Superior temporal gyrus (tissue), 1 donor: ENCODE measurements around the gene RAB3IL1.
"Not testable (repeated sequence)": the region's sequence is repeated elsewhere in the genome, so short reads cannot be mapped to it uniquely, and the experiment has no call there.

Experiments used
- DNase-seq: peaks from one replicate; pipeline ENCODE4 v3.0.0-alpha.2; 2016; ENCODE audit errors: extremely low spot score

RAB3IL1 gene

DNA sequence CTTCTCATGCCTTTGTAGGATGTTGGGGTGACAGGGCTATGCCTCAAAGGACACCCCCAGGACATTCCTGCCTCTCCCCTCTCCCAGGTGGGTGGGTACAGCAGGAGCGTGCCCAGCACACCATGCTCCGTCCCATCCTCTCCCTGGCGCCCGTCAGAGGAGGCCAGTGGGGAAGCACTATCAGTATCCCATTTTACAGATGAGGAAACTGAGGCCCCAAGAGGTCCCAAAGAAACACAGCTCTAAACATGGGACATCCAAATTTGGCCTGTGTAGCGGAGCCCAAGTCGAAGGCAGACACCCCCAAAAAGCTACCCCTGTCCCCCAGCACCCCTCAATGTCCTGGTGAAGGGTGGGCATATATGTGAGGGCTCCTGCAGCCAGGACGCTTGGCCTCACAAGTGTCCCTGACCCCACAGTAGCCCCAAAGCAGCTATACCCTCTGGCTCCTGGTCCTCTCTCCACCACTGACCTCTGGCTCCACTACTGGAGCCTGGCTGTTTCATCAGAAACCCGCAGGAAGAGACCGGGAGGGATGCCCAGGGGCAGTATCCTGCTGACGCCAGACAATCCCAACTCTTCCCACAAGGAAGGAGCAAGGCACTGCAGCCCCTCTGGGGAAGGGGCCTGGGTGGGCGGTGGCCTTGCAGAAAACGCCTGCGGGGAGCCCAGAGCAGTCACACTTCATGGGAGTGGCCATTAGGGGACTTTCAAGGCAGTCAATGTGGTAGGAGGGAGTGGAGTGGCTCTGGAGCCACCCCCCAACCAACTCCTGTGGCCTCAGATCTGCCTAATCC, 31.4 kb downstream of the RAB3IL1 start:
- no peak for DNase-seq

DNA sequence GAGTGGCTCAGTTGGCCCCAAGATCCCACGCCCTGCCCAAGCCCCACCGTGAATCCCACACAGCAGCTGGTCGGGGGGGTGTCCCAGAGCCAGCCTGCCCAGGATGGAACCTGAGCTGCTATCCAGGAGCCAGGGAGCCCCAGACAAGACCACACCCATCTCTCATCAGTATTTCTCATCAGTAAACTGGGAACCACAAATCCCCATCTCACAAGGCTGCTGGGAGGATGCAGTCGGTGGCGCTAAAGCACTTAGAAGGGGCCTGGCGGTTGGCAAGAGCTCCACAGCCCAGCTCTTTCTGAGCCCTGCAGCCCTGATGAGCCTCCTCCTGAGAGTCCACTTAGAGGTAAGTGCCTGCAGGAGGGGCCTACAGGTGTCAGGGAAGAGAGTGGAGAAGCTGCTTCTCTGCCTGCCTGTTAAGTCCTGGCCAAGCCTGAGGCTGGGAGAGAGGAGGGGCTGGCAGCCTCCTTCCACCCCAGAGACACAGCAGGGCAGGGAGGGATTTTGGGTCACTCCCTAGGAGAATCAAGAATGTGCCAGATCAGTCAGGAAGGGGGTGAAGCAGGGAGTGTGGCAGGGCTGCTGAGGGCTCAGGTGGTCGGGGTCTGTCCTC, 32.1 kb downstream of the RAB3IL1 start:
- DNase-seq, result no peak

DNA sequence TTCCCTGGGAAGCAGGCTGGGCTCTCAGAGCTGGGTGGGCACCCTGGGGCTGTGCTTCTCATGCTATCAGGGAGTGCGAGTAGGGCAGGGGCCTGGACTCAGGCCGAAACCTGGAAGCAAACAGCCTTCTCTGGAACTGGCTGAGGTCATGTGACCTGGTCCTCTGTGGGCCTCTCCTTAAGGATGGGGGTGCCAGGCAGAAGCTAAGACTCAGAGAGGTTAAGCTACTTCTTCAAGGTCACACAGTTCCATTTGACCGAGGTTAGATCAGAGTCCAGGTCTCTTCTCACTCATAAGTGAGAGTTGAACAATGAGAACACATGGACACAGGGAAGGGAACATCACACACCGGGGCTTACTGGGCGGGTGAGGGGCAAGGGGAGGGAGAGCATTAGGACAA, 33.4 kb downstream of the RAB3IL1 start:
- no peak for DNase-seq

DNA sequence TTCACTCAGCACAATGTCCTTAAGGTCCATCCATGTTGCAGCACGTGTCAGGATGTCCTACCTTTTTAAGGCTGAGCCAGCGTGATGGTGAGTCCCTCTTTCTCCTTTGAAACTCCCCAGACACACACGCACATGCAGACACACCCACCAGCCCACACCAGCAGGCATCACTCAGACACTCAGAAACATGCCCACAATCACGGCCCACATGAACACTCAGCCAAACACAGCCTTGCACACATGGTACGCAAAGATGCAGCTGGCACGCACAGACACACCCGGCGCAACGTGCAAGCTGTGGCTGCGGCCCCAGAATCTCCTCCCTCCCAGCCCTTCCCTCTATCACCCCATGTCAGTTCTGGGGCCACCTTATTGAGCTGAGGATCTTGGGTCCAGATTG, 34.0 kb downstream of the RAB3IL1 start:
- DNase-seq, result no peak

DNA sequence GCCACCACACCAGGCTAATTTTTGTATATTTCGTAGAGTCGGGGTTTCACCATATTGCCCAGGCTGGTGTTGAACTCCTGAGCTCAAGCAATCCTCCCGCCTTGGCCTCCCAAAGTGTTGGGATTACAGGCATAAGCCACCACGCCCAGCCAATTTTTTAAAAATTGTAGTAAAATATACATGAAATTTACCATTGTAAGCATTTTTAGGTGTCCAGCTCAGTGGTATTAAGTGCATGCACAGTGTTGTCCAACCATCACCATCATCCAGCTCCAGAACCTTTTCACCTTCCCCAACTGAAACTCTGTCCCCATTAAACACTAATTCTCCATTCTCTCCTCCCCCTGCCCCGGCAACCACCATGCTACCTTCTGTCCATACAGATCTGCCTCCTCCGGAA, 34.5 kb downstream of the RAB3IL1 start:
- DNase-seq, result no peak

DNA sequence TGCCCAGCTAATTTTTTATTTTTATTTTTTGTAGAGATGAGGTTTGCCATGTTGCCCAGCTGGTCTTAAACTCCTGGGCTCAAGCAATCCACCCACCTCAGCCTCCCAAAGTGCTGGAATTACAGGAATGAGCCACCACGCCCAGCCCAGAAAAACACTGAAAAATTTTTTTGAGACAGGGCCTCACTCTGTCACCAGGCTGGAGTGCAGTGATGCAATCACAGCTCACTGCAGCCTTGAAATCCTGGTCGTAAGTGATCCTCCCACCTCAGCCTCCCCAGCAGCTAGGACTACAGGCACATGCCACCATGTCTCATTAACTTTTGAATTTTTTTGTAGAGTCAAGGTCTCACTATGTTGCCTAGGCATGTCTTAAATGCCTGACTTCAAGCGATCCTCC, 35.1 kb downstream of the RAB3IL1 start:
- DNase-seq, result not testable (repeated sequence)

DNA sequence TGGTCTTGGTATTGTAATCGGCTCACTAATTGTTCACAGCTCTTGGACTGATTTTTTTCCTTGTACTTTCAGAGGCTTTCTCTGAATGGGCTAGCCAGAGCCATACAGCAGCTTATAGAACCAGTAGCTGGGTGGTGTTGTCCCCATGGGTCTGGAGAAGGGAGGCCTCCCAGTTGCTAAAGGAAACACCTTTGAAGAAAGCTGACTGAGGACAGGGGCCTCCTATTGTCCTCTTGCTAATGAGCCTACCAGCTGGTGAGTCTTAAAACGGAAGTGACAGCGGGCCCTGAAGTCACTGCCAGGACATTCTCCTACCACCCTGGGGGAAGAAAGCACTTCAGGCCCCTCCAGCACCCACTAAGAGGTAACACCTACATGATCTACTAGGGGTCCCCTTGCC, 36.0 kb downstream of the RAB3IL1 start:
- no peak for DNase-seq

DNA sequence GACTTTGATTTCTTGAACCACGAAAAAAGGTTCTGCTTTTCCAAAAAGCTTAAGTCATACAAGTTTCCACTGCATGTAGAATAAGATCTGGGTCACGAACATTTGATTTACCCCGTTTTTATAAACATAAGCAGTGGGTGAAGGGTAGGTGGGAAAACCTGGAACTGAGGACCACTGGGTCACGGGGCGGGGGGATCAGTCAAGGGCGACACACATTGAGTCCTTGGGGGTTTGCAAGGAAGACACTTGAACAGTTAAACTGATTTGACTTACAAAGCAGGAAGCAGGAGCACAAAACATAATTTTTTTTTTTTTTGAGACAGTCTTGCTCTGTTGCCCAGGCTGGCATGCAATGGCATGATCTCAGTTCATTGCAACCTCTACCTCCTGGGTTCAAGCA, 36.9 kb downstream of the RAB3IL1 start:
- DNase-seq, result no peak

DNA sequence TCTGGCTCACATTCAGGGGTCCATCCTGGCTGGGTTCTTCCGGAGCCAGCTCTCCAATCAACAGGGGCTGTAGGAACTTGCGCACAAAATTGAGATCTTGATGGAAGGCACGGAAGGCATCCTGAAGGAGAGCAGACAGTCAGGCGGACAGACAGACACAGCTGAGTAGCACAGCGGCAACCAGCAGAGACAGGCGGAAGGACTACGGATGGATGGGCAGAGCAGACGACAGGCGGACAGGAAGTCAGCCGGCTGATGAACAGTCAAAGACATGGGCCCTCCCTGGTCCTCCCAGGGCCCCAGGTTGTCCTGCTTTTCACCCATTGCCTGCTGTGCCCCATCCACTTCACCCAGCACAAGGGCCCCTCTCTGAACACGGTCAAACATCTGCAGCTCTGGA, 37.3 kb downstream of the RAB3IL1 start:
- no peak for DNase-seq

DNA sequence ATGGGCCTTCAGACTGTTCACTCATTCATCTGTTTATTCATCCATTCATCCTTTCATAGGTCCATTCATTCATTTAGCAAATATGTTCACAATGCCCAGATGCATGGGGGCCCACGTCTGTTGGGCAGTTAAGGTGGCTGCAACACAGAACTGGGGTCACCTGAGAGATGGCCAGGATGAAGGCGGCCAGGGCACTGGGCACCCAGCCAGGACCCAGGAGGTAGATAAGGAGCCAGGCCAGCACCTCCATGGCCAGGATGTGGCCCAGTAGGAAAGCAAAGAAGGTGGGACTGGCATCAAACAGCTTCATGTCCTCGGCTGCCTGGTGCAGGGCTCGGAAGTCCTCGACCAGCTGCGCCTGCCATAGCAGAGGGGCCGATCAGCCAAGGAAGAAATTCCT, 38.2 kb downstream of the RAB3IL1 start:
- no peak for DNase-seq

DNA sequence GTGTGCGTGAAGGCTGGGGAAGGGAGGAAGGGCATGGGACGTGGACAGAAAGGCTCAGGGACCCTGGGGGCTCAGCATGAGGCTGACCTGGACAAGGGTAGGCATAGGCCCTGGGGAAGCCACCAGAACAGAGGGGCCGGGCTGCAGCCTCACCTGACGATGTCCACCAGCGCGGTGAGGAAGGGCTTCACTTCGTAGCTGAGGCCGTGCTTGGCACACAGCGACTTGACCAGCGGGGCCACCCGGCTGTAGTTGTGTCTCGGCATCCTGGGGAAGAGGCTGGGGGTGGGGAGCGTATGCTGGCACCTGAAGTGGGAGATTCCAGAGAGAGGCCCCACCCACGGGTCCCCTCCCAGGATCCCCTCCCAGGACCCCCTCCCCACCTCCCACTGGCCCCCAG, 41.7 kb downstream of the RAB3IL1 start:
- DNase-seq, result no peak

DNA sequence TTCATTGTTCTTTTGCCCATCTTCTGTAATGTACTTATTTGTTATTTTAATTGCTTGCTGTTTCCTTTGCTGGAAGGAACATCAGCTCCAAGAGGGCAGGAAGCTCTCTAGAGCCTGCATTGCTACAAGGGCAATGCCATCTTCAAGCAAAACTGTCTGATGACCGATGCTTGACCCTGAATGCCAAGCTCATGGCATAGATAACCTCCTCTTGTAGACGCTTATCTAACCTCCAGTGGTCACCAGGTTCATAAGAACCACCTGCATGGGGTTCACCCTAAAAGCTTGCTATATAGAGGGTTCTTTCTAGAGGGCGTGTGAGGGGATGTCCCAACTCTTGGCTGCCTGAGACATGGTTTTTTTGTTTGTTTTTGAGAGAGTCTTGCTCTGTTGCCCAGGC, 42.5 kb downstream of the RAB3IL1 start:
- no peak for DNase-seq

DNA sequence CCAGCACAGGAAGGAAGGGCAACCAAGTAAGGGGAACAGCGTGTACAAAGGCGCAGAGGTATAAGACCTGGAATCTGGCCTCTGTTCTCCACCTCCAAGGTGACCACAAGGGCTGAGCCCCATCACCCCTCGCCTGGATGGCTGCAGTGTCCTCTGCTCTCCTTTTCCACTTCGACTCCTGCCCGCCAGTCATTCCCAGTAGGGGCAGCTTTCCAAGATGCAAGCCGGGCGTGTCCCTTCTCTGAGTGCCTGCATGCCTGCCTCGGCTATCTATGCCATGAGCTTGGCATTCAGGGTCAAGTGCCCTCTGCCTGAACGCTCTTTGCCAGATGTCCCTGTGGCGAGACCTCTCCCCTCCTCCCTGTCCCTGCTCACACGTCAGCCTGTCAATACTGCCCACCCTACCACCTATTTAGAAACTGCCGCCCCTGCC, 43.0 kb downstream of the RAB3IL1 start:
- DNase-seq, result no peak

DNA sequence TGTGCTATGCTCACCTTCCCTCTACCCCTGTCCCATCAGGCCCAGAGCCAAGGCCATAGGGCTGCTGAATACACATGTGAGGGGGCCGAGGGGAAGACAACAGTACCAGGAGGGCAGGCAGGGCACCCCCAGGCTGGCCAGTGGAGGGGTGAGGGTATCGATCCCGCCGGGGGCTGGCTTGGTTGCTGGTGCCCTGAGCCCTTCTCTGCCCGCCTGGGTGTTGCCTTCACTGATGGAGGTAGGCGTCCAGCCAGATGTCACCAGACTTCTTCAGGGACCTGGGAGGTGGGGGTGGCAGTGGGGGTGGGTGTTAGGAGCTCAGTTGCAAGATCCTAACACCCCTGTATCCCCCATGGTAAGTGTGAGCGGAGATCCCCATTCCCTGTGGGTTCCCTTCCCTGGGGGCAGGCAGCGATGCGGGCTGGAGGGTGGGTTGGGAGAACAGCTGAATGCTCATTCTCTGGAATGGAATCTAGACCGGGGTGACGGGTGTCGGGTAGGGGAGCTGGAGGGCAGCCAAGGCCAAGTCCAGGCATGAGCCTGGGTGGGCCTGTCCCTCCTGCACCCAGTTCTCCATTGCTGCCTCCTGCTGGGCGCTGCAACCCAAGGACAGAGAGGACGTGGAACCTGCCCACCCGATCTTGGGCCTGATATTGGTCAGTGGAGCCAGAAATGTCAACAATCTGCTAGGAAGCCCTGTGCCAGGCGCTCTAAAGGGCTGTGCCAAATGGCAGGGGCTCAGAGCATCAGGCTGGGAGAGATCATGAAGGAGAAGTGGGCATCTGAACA, 43.6 kb downstream of the RAB3IL1 start:
- DNase-seq, result no peak

DNA sequence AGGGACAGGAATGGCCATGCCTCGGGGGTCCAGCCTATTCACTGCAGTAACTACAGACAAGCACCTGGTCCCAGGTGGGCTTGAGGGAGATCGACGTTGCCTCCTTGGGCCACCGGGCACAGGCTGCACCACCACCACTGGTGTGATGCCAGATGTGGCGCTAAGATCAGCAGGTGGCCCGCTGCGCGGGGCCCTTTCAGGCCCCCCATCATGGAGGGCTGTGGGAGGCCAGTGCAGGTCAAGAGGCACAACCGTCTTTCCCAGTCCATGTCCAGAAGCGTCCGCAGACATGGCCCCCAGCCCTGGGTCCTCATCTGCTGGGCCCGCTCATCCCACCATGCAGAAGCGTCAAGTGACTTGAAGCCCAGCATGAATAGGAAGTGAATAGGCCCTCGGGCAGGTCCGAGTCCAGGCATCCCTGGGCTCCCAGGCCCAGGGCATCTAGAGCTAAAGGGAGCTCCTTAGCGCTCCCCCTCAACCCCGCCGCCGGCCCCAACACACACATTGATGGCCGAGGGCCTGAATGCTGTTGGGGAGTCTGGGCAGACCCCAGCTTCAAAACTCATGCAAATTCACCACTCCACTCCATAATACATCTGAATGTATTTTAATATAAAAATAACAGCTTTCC, 44.3 kb downstream of the RAB3IL1 start:
- DNase-seq, result no peak

DNA sequence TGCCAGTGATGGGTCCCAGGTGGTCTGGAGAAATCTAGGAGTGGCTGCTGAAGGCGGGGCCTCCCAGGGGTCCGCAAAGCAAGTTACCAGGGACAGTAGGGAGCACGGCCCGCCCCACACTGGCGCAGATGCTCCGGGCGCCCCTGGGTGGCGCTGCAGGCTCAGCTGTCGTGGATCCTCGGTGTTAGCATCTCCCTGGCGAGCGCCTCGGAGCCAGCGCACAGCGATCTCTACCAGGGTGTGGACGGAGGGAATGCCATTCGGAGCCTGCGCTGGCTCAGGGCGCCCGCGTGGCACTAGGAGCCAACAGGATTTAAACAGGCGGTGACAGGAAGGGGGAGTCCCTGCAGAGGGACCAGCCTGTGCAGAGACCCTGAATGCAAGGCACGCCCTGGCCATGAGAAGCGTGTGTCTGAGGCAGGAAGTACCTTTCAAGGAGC, 46.2 kb downstream of the RAB3IL1 start:
- DNase-seq, result peak; percentile 85

DNA sequence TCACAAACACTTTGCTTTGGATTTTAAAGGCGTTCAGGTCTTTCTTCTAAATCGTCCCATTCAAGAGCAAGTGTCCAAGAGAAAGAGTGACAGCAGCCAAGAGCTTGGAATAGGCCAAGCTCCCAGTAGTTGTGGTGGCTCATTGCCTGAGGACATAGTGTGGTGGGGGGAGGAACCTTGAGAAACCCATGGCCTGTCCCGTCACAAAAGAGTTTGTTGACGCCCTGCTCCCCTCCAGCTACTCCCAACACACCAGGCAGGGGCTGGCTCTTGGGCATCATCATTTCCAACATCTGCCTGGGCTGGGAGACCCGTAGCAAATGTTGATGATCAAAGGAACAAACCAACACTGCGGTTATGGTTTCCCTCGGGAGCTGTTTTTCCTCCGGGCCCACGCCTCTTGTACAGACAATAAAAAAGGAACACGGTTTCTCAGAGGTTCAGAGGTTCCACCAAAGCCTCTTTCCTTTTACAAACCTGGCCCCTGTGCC, 46.8 kb downstream of the RAB3IL1 start:
- DNase-seq, result no peak

DNA sequence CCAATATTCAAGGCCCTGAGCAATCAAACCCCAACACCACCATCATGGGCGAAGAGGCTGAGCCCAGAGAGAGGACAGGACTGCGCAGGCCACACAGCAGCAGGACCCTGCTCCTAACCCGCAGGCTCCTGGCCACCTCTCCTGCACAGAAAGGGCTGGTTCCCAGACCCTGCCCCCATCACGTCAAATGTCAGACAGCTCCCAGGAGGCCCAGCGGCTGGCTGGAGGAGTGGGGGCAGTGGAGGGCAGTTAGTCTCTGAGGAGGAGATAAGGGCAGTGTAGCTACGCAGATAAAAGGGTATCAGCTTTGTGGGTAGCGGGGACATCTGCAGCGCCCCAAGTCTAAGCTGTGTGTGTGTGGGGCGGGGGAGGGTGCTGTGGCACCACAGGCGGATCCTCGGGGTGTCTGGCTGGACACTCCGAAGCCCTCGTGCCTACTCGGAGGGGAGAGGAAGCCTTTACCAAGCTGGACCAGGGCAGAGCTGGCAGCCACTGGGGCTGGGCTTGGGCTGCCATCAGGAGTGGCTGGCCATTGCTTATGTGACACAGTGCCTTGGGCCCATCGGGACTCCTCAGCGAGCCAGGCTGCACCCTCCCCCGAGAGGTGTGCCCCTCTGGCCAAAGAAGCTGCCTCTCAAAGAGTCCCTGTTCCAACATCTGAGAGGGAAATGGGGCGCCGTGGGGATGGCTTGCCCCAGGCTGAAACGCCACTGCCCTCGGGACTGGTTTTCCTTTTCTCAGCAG, 47.5 kb downstream of the RAB3IL1 start:
- DNase-seq, result no peak

DNA sequence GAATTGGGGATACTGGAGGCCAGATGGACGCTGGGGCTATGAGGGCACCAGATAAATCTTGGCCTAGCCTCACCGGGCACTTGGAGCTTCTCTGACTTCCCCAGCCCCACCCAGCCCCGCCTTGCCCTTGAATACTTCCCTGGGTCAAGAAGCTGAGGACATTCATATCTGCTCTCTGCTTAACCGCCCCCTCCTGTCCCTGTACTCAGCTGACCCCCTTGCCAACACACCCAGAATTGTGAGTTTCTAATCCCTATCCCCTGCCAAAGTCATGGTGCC, 48.0 kb downstream of the RAB3IL1 start:
- DNase-seq, result no peak

DNA sequence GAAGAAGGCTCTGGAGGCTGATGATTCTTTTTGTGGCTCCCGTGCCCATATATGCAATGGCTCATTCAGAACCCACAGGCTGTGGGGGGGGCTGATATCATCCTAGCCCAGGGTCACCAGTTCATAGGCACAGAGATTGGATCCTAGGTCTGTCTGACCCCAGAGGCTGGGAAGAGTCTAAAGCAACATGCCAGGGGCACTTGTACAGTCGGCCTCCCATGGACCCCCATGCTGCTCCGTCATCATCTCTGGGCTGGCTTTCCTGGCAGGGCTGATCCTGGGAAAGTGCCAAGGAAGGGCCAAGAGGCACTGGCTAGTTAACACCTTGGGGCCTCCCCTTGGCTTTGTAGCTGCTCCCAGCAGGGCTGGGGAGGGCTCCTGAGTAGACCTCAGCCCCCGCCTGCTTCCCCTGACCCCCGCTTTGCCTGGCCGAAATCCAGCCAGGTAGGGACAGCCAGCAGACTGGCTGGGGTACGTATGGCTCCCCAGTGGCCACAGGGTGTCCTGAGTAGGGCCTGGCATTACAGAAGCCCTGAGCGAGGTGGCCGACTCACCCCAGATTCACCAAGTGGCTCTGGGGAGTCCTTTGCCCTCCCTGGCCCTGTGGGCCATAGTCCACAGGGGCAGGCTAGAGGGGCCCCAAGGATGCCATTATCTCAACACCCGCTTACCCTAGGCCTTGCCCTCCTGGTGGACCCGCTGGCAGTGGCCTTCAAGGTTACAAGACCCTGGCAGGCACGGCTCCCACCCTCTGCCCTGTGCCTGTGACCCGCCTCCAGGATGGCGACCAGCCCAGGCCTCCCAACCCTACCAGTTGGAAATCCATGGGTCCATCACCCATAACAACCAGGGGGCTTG, 48.6 kb downstream of the RAB3IL1 start:
- DNase-seq, result no peak

DNA sequence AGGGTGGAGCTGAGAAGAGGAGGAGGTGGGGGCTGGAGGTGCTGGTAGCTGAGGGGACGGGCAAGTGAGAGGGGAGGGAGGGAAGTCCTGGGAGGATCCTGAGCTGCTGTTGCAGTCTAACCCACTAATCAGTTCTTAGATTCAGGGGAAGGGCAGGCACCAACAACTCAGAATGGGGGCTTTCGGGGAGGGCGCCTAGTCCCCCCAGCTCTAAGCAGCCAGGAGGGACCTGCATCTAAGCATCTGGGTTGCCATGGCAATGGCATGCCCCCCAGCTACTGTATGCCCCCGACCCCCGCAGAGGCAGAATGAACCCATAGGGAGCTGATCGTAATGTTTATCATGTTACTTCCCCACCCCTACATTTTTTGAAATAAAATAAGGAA, 50.4 kb downstream of the RAB3IL1 start:
- no peak for DNase-seq
